SK-N-SH (cell line): ENCODE data around the gene RERG. TPM values are rescaled to one million over a fixed set of nuclear protein-coding genes. Genes with fewer than 3 reads are reported as not detected.

Source experiments
- CTCF ChIA-PET: fragments of 300-600, 350-600 bp; formaldehyde crosslinking; extraction: SDS; loops from one replicate; lab custom pipeline; 2021; lab: Yijun Ruan, JAX
- POLR2A ChIA-PET: fragments of 350-600 bp; sonication (Branson Sonifier 250); formaldehyde crosslinking; extraction: SDS; loops from one replicate; lab custom pipeline; 2020; ENCODE audit warnings: antibody characterized with exemption, inconsistent platforms; lab: Yijun Ruan, JAX
- DNase-seq: peaks from one replicate; pipeline ENCODE4 v3.0.0; 2012
- H2AFZ ChIP-seq: fragments of 200-600 bp; sonication (generic); 2 replicates; pipeline ENCODE4 v1.8.1; 2016; ENCODE audit warnings: antibody characterized with exemption, mild to moderate bottlenecking, low read depth
- H3F3A ChIP-seq: fragments of 200-600 bp; sonication (generic); replicated peaks from 2 replicates; pipeline ENCODE3; 2016; ENCODE audit warnings: antibody characterized with exemption, mild to moderate bottlenecking; ENCODE audit not compliant: insufficient read depth
- H3K27ac ChIP-seq, 2 experiments: fragments of 200-500 bp in 1 of 2; fragments of 200-600 bp in 1 of 2; sonication (Bioruptor generic) in 1 of 2; sonication (generic), shearing (Covaris generic) in 1 of 2; 2 replicates each; pipeline versions ENCODE4 v1.5.1 to v1.6.1; 2014 to 2016; ENCODE audit warnings: low read depth in 2 of 2, inconsistent platforms in 1 of 2, low read length in 1 of 2, mild to moderate bottlenecking in 1 of 2, mixed read lengths in 1 of 2
- H3K27me3 ChIP-seq: fragments of 200-600 bp; sonication (generic), shearing (Covaris generic); 2 replicates; pipeline ENCODE4 v1.6.1; 2016; ENCODE audit warnings: mixed run types; ENCODE audit not compliant: insufficient read depth
- H3K36me3 ChIP-seq, 2 experiments: fragments of 200-500 bp in 1 of 2; fragments of 200-600 bp in 1 of 2; sonication (Bioruptor generic) in 1 of 2; sonication (generic) in 1 of 2; replicated peaks in 1 of 2; 2 replicates each; pipeline versions ENCODE3 to v1.5.1; 2014 to 2016; ENCODE audit warnings: low read length in 1 of 2, mild to moderate bottlenecking in 1 of 2; ENCODE audit not compliant: insufficient read depth in 2 of 2, control insufficient read depth in 1 of 2
- H3K4me1 ChIP-seq, 2 experiments: fragments of 200-500 bp in 1 of 2; fragments of 200-600 bp in 1 of 2; sonication (Bioruptor generic) in 1 of 2; sonication (generic), shearing (Covaris generic) in 1 of 2; 2 replicates each; pipeline versions ENCODE4 v1.5.1 to v1.6.1; 2014 to 2016; ENCODE audit warnings: low read depth in 1 of 2, low read length in 1 of 2, mixed run types in 1 of 2; ENCODE audit not compliant: insufficient read depth in 2 of 2, control insufficient read depth in 1 of 2
- H3K4me2 ChIP-seq: fragments of 200-600 bp; sonication (generic), shearing (Covaris generic); 2 replicates; pipeline ENCODE4 v1.6.1; 2017; ENCODE audit warnings: mixed run types
- H3K4me3 ChIP-seq, 2 experiments: fragments of 200-500 bp in 1 of 2; fragments of 200-600 bp in 1 of 2; sonication (Bioruptor generic) in 1 of 2; sonication (generic), shearing (Covaris generic) in 1 of 2; 2 replicates each; pipeline versions ENCODE4 v1.5.1 to v1.8.1; 2014 to 2016; ENCODE audit warnings: low read depth in 2 of 2, inconsistent platforms in 1 of 2, low read length in 1 of 2, mild to moderate bottlenecking in 1 of 2, mixed read lengths in 1 of 2, moderate library complexity in 1 of 2
- H3K79me2 ChIP-seq: fragments of 200-600 bp; sonication (generic); 2 replicates; pipeline ENCODE4 v1.8.1; 2017; ENCODE audit warnings: mild to moderate bottlenecking; ENCODE audit not compliant: insufficient read depth
- H3K9ac ChIP-seq: fragments of 200-600 bp; sonication (generic); 2 replicates; pipeline ENCODE4 v1.6.1; 2017; ENCODE audit warnings: mixed run types
- H3K9me2 ChIP-seq: fragments of 200-600 bp; sonication (generic); 2 replicates; pipeline ENCODE4 v1.6.1; 2017; ENCODE audit warnings: mixed run types
- H3K9me3 ChIP-seq: fragments of 200-600 bp; sonication (generic); 2 replicates; pipeline ENCODE4 v1.6.1; 2017; ENCODE audit warnings: mixed run types, mild to moderate bottlenecking, moderate library complexity
- H4K20me1 ChIP-seq: fragments of 200-600 bp; sonication (generic); 2 replicates; pipeline ENCODE4 v1.6.1; 2017; ENCODE audit warnings: mild to moderate bottlenecking, mixed run types; ENCODE audit not compliant: insufficient read depth
- CHD2 ChIP-seq: fragments of 150-350 bp; IDR thresholded peaks from 2 replicates; pipeline ENCODE4 v1.6.1; 2018; ENCODE audit warnings: low read length; ENCODE audit not compliant: partially characterized antibody
- ELF1 ChIP-seq: IDR thresholded peaks from 2 replicates; pipeline ENCODE4 v1.4.0; 2012
- EP300 ChIP-seq, 2 experiments: IDR thresholded peaks; 2 replicates each; pipeline versions ENCODE4 v1.4.0 to v1.6.1; 2012; ENCODE audit warnings: borderline replicate concordance in 1 of 2, low read depth in 1 of 2, low read length in 1 of 2
- EZH2phosphoT487 ChIP-seq: fragments of 200-600 bp; sonication (generic); IDR thresholded peaks from 2 replicates; pipeline ENCODE4 v1.6.1; 2017; ENCODE audit warnings: low read depth, mixed run types, mild to moderate bottlenecking, antibody characterized with exemption, moderate library complexity, borderline replicate concordance
- FOXM1 ChIP-seq: IDR thresholded peaks from 2 replicates; pipeline ENCODE4 v1.4.0; 2012; ENCODE audit warnings: low read depth, mild to moderate bottlenecking
- GABPA ChIP-seq: IDR thresholded peaks from 2 replicates; pipeline ENCODE4 v1.4.0; 2012; ENCODE audit warnings: low read depth, mild to moderate bottlenecking
- GATA2 ChIP-seq: sonication (generic); formaldehyde crosslinking; IDR thresholded peaks from 2 replicates; pipeline ENCODE4 v1.5.0; 2020; ENCODE audit warnings: mild to moderate bottlenecking, missing genetic modification reagents
- MEF2A ChIP-seq: IDR thresholded peaks from 2 replicates; pipeline ENCODE4 v1.4.0; 2012; ENCODE audit warnings: low read depth, borderline replicate concordance
- MXI1 ChIP-seq: IDR thresholded peaks from 2 replicates; pipeline ENCODE4 v1.6.1; 2012; ENCODE audit warnings: mild to moderate bottlenecking, low read depth, low read length, improper control_type of control experiment
- NFIC ChIP-seq: IDR thresholded peaks from 2 replicates; pipeline ENCODE4 v1.4.0; 2012; ENCODE audit warnings: borderline replicate concordance
- NRF1 ChIP-seq: IDR thresholded peaks from 2 replicates; pipeline ENCODE4 v1.6.1; 2012; ENCODE audit warnings: low read depth, mild to moderate bottlenecking, low read length
- POLR2AphosphoS5 ChIP-seq: IDR thresholded peaks from 2 replicates; pipeline ENCODE4 v1.6.1; 2012; ENCODE audit warnings: low read depth, low read length
- RAD21 ChIP-seq: IDR thresholded peaks from 2 replicates; pipeline ENCODE4 v1.6.1; 2012; ENCODE audit warnings: mild to moderate bottlenecking, low read length
- RCOR1 ChIP-seq: fragments of 150-350 bp; IDR thresholded peaks from 2 replicates; pipeline ENCODE4 v1.6.1; 2017; ENCODE audit warnings: antibody characterized with exemption, low read length
- RFX5 ChIP-seq: IDR thresholded peaks from 2 replicates; pipeline ENCODE4 v1.6.1; 2012; ENCODE audit warnings: mild to moderate bottlenecking, improper control_type of control experiment, low read length
- RXRA ChIP-seq: IDR thresholded peaks from 2 replicates; pipeline ENCODE4 v1.4.0; 2012; ENCODE audit warnings: low read depth, mild to moderate bottlenecking, borderline replicate concordance
- SIN3A ChIP-seq: IDR thresholded peaks from 2 replicates; pipeline ENCODE4 v1.6.1; 2012; ENCODE audit warnings: low read depth, mild to moderate bottlenecking, low read length, moderate library complexity, borderline replicate concordance
- SMC3 ChIP-seq: IDR thresholded peaks from 2 replicates; pipeline ENCODE4 v1.6.1; 2012; ENCODE audit warnings: low read depth, low read length, improper control_type of control experiment
- TAF1 ChIP-seq: IDR thresholded peaks from 2 replicates; pipeline ENCODE4 v1.6.1; 2012; ENCODE audit warnings: low read depth, mild to moderate bottlenecking, low read length, moderate library complexity, borderline replicate concordance
- TCF12 ChIP-seq: IDR thresholded peaks from 2 replicates; pipeline ENCODE4 v1.4.0; 2012
- TEAD4 ChIP-seq: IDR thresholded peaks from 2 replicates; pipeline ENCODE4 v1.4.0; 2012; ENCODE audit warnings: mild to moderate bottlenecking, borderline replicate concordance; ENCODE audit not compliant: insufficient read depth
- WGBS: methylation state at CpG from one replicate; pipeline ENCODE4 v1.1.6; 2017; ENCODE audit warnings: low lambda C conversion rate; 5-methylcytosine and 5-hydroxymethylcytosine counted together
- polyA plus RNA-seq, 3 experiments: library from polyadenylated mRNA; depleted of rRNA; stranded (reverse); fragments of >200 nt; gene quantifications; 2 replicates each; pipeline ENCODE4 v1.2.3, GENCODE V29; 2012
- TF ChIP-seq, protein P1 (sequence below): fragments of 200-600 bp; sonication (generic); IDR thresholded peaks from 2 replicates; pipeline ENCODE4 v1.6.1; 2017; ENCODE audit warnings: antibody characterized with exemption, mild to moderate bottlenecking, moderate library complexity
- TF ChIP-seq, protein P2 (sequence below): IDR thresholded peaks from 2 replicates; pipeline ENCODE4 v1.4.0; 2012; ENCODE audit warnings: low read depth
- TF ChIP-seq, protein P3 (sequence below): IDR thresholded peaks from 2 replicates; pipeline ENCODE4; 2012
- TF ChIP-seq, protein P4 (sequence below): IDR thresholded peaks from 2 replicates; pipeline ENCODE4 v1.4.0; 2012; ENCODE audit warnings: low read depth, borderline replicate concordance
- TF ChIP-seq, protein P5 (sequence below): fragments of 150-350 bp; IDR thresholded peaks from 2 replicates; pipeline ENCODE4 v1.6.1; 2017; ENCODE audit warnings: antibody characterized with exemption, low read length, low read depth, borderline replicate concordance

RERG gene
- polyA plus RNA-seq, 1 of the 3 experiments (the other 2 are of a cell fraction) = 0.49 TPM

DNA sequence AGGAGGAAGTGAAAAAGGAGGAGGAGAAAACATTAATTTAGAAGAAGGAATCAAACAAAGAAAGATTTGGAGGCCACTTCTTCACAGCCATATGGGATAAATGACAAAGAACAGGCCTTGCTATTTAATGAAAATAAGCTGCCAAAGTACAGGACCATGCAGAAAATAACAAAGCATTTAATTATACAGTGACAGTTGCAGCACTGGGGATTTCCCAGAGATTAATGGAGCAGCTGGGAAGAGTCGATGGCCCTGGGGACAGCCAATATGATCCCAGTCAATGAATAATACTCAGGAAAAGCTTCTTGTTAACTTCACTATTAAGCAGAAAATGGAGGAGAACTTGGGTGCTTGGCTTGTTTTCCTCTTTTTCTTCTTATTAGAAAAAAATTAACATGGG, 34.6 kb downstream of the RERG start (continued):
- TF ChIP-seq CHD2 (peak; percentile 32), GABPA (no peak), ELF1 (no peak), FOXM1 (no peak), NRF1 (no peak), MEF2A (no peak), EZH2phosphoT487 (no peak), TEAD4 (no peak), RAD21 (no peak), NFIC (no peak), TAF1 (no peak), RCOR1 (peak; percentile 86), TCF12 (0 out of 2 replicates have a peak, but pooled peaks have one; percentile 19), GATA2 (CRISPR knock-in tag) (peak; percentile 9; the same call in 1 of the 2 replicates), SIN3A (no peak), EP300 (IDR thresholded peaks at IDR 0.05; ENCODE audit: borderline replicate concordance in 1 of 2, low read depth in 1 of 2, low read length in 1 of 2) (peak in 1 of 2 experiments; percentile 80; a peak in 2 of 4 replicates), POLR2AphosphoS5 (no peak)
- TF ChIP-seq, protein P1, sequence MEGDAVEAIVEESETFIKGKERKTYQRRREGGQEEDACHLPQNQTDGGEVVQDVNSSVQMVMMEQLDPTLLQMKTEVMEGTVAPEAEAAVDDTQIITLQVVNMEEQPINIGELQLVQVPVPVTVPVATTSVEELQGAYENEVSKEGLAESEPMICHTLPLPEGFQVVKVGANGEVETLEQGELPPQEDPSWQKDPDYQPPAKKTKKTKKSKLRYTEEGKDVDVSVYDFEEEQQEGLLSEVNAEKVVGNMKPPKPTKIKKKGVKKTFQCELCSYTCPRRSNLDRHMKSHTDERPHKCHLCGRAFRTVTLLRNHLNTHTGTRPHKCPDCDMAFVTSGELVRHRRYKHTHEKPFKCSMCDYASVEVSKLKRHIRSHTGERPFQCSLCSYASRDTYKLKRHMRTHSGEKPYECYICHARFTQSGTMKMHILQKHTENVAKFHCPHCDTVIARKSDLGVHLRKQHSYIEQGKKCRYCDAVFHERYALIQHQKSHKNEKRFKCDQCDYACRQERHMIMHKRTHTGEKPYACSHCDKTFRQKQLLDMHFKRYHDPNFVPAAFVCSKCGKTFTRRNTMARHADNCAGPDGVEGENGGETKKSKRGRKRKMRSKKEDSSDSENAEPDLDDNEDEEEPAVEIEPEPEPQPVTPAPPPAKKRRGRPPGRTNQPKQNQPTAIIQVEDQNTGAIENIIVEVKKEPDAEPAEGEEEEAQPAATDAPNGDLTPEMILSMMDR = no peak
- TF ChIP-seq, protein P2, sequence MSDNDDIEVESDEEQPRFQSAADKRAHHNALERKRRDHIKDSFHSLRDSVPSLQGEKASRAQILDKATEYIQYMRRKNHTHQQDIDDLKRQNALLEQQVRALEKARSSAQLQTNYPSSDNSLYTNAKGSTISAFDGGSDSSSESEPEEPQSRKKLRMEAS = no peak

DNA sequence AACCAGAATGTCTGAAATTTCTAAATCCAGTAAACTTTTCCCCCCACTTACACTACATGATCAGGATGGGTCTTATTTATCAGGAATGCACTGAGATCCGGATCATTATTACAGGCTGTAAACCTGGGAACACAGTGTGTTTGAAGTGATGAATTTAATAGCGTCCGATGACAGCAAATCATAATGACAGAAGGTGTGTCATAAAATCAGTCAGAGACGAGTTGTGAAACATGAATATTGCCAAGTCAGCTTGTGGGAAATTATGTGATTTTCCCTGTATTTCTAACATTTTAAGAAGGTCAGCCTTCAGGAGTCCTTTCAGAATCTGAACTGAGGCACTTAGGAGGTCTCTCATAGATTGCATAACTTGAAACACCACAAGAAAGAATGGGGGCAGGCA, 36.7 kb downstream of the RERG start:
- no peaks in the 10 kb centered on the region for H4K20me1 ChIP-seq
- no peaks in the 10 kb centered on the region; the same call in 1 of the 2 replicates for H3K27me3 ChIP-seq
- no peak overlapping the region for H3K4me2 ChIP-seq
- H2AFZ ChIP-seq = no peak overlapping the region
- H3K9ac ChIP-seq = no peak overlapping the region
- H3F3A ChIP-seq = no peaks in the 10 kb centered on the region
- H3K9me3 ChIP-seq = no peaks in the 10 kb centered on the region
- H3K27ac ChIP-seq = no peak overlapping the region
- H3K36me3 ChIP-seq = no peaks in the 10 kb centered on the region
- 46% methylated on average over 4 of the region's 4 CpGs for WGBS
- CTCF ChIA-PET = interaction anchor here (5.2 kb wide), 1 partner anchor 36 kb away, joined by 29 read pairs; the partner anchor contains the start of gene RERG
- no peaks in the 10 kb centered on the region for H3K4me1 ChIP-seq
- no peak overlapping the region for H3K4me3 ChIP-seq
- no peaks in the 10 kb centered on the region for H3K9me2 ChIP-seq
- no peak for DNase-seq
- POLR2A ChIA-PET = no interaction called here
- no peaks in the 10 kb centered on the region for H3K79me2 ChIP-seq
- TF ChIP-seq, protein P3, sequence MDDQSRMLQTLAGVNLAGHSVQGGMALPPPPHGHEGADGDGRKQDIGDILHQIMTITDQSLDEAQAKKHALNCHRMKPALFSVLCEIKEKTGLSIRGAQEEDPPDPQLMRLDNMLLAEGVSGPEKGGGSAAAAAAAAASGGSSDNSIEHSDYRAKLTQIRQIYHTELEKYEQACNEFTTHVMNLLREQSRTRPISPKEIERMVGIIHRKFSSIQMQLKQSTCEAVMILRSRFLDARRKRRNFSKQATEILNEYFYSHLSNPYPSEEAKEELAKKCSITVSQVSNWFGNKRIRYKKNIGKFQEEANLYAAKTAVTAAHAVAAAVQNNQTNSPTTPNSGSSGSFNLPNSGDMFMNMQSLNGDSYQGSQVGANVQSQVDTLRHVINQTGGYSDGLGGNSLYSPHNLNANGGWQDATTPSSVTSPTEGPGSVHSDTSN = no peak
- no peak for TF ChIP-seq SMC3
- TF ChIP-seq, protein P4, sequence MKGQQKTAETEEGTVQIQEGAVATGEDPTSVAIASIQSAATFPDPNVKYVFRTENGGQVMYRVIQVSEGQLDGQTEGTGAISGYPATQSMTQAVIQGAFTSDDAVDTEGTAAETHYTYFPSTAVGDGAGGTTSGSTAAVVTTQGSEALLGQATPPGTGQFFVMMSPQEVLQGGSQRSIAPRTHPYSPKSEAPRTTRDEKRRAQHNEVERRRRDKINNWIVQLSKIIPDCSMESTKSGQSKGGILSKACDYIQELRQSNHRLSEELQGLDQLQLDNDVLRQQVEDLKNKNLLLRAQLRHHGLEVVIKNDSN = no peak
- TF ChIP-seq MXI1 = no peak
- no peak for TF ChIP-seq ELF1
- TF ChIP-seq, protein P5, sequence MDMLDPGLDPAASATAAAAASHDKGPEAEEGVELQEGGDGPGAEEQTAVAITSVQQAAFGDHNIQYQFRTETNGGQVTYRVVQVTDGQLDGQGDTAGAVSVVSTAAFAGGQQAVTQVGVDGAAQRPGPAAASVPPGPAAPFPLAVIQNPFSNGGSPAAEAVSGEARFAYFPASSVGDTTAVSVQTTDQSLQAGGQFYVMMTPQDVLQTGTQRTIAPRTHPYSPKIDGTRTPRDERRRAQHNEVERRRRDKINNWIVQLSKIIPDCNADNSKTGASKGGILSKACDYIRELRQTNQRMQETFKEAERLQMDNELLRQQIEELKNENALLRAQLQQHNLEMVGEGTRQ = no peak
- no peak for TF ChIP-seq EP300 (IDR thresholded peaks at IDR 0.05; ENCODE audit: borderline replicate concordance in 1 of 2, low read depth in 1 of 2, low read length in 1 of 2)
- TF ChIP-seq, protein P1 = no peak
- no peak for TF ChIP-seq RXRA
- no peak for TF ChIP-seq NRF1
- TF ChIP-seq RFX5 = no peak
